Esophagus mucosa (tissue), 1 donor: ENCODE data around the gene ERVFRD-1. TPM values are rescaled to one million over a fixed set of nuclear protein-coding genes. Genes with fewer than 3 reads are reported as not detected.

ENCODE experiments used
- total RNA-seq: library from RNA; stranded (reverse); gene quantifications from one replicate; pipeline ENCODE4 v1.2.4, GENCODE V29; 2023
- donor health status: DM: yes; HTN: yes; CAD: no.

ERVFRD-1 gene
- total RNA-seq, 1 donor from 2014 or later: not detected

Other genes starting within 250 kb of the ERVFRD-1 start
- not detected for gene GCM2, start 229.7 kb downstream of the ERVFRD-1 start, total RNA-seq
- gene SYCP2L, start 224.7 kb downstream of the ERVFRD-1 start, total RNA-seq: not detected
- 0.04 TPM for gene ELOVL2, start 67.4 kb downstream of the ERVFRD-1 start, total RNA-seq
- gene SMIM13, start 17.9 kb downstream of the ERVFRD-1 start, total RNA-seq: 5.5 TPM
- gene NEDD9, start 120.9 kb upstream of the ERVFRD-1 start, total RNA-seq: 4.1 TPM